CD4-positive, alpha-beta T cell (primary cell): ENCODE measurements around the gene PTP4A2. TPM values are rescaled to one million over a fixed set of nuclear protein-coding genes. Genes with fewer than 3 reads are reported as not detected.
A peak's percentile ranks its signal among the peaks of the same experiment; 100 is the strongest.
"Not testable (repeated sequence)": the region's sequence is repeated elsewhere in the genome, so short reads cannot be mapped to it uniquely, and the experiment has no call there.

Experiments
- ATAC-seq: fragments of 200-7000 bp; cut with Tn5 transposase; one replicate; pipeline ENCODE4 v1.10.0; 2022; ENCODE audit warnings: mild to moderate bottlenecking; ENCODE audit not compliant: poor library complexity
- CTCF ChIA-PET: fragments of 350-600 bp; sonication (Branson Sonifier 250); formaldehyde crosslinking; loops from one replicate; lab custom pipeline; 2021; ENCODE audit warnings: antibody characterized with exemption, inconsistent platforms; lab: Charles Lee
- POLR2A ChIA-PET: fragments of 350-600 bp; sonication (Branson Sonifier 250); formaldehyde crosslinking; loops from one replicate; lab custom pipeline; 2021; ENCODE audit warnings: antibody characterized with exemption, inconsistent platforms; lab: Charles Lee
- DNase-seq, 14 experiments: peaks; one replicate each; pipeline ENCODE4 v3.0.0-alpha.2; 2013 to 2020; ENCODE audit warnings: mixed read lengths in 2 of 14
- H3K27ac ChIP-seq, 2 donors: one replicate each; pipeline versions ENCODE4 v1.5.1 to v1.7.0; 2013; ENCODE audit warnings: low read length in 2 of 2, low read depth in 1 of 2, mild to moderate bottlenecking in 1 of 2
- H3K27me3 ChIP-seq, 2 experiments: 1 replicate in 1 of 2; 2 replicates in 1 of 2; pipeline versions ENCODE4 v1.6.1 to v1.7.0; 2013; ENCODE audit warnings: low read length in 2 of 2, control low read depth in 1 of 2, mild to moderate bottlenecking in 1 of 2, moderate library complexity in 1 of 2; ENCODE audit not compliant: insufficient read depth in 2 of 2, control insufficient read depth in 1 of 2
- H3K36me3 ChIP-seq: one replicate; pipeline ENCODE4 v1.6.1; 2013; ENCODE audit warnings: low read length, control low read depth; ENCODE audit not compliant: insufficient read depth
- H3K4me1 ChIP-seq: one replicate; pipeline ENCODE4 v1.6.1; 2013; ENCODE audit warnings: low read length, control low read depth; ENCODE audit not compliant: insufficient read depth
- H3K4me3 ChIP-seq: one replicate; pipeline ENCODE4 v1.5.1; 2013; ENCODE audit warnings: mild to moderate bottlenecking, low read length, moderate library complexity
- H3K9me3 ChIP-seq, 2 experiments: 1 replicate in 1 of 2; 2 replicates in 1 of 2; pipeline versions ENCODE4 v1.6.1 to v1.7.0; 2013; ENCODE audit warnings: low read length in 2 of 2, mild to moderate bottlenecking in 2 of 2, control low read depth in 1 of 2, moderate library complexity in 1 of 2; ENCODE audit not compliant: control insufficient read depth in 1 of 2, insufficient read depth in 1 of 2
- H3K27ac Mint-ChIP-seq: one replicate; pipeline ENCODE4 v1.8.0; 2020; ENCODE audit warnings: mixed read lengths
- H3K27me3 Mint-ChIP-seq: one replicate; pipeline ENCODE4 v1.8.0; 2021; ENCODE audit warnings: mixed read lengths
- H3K36me3 Mint-ChIP-seq: one replicate; pipeline ENCODE4 v1.8.0; 2021; ENCODE audit warnings: low read depth, mixed read lengths
- H3K4me1 Mint-ChIP-seq: one replicate; pipeline ENCODE4 v1.8.0; 2021; ENCODE audit warnings: low read depth, mixed read lengths
- H3K4me3 Mint-ChIP-seq: one replicate; pipeline ENCODE4 v1.8.0; 2020; ENCODE audit warnings: mild to moderate bottlenecking, mixed read lengths
- H3K9me3 Mint-ChIP-seq: one replicate; pipeline ENCODE4 v1.8.0; 2020; ENCODE audit warnings: mixed read lengths
- intact Hi-C, 2 experiments: fragments of 100-400 bp; cut with DNase I in 1 of 2; cut with micrococcal nuclease in 1 of 2; formaldehyde crosslinking; loops; one replicate each; pipeline versions ENCODE4 v1.15.1 to v1.9.0; 2023 to 2025; cut with DNase I, micrococcal nuclease
- total RNA-seq, 174 experiments: library from RNA in 2 of 174; stranded (reverse) in 2 of 174; gene quantifications; one replicate each; pipeline ENCODE4 v1.2.3 and lab custom pipeline; 2021 to 2026
- TF ChIP-seq, protein P1 (sequence below): fragments of 200-600 bp; IDR thresholded peaks from one replicate; pipeline ENCODE4 v1.8.0; 2022; ENCODE audit warnings: antibody characterized with exemption, mild to moderate bottlenecking

Gene PTP4A2
- total RNA-seq, 2 experiments from 2014 or later, result 282 to 287 TPM

DNA sequence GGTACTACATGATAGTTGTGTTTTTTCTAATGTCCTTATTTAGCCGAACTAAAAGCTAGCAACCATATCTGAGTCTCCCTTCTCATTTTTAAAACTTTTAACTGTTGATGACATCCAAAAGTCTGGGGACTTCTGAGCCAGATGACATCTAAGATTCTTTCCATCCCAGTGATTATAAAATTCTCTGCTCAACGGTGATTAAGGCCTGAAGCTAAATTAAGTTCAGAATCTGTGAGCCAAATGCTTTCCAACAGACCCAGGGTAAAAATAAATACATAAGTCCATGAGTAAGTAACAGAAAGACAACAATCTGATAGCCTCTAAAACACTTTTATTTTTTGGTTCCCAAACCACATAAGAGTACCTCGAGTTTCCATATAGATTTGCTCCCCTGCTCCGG is 13.1 kb upstream of the PTP4A2 start:
- no peak for ATAC-seq
- H3K4me1 ChIP-seq, result peaks cover 38% of the 10 kb centered on the region

DNA sequence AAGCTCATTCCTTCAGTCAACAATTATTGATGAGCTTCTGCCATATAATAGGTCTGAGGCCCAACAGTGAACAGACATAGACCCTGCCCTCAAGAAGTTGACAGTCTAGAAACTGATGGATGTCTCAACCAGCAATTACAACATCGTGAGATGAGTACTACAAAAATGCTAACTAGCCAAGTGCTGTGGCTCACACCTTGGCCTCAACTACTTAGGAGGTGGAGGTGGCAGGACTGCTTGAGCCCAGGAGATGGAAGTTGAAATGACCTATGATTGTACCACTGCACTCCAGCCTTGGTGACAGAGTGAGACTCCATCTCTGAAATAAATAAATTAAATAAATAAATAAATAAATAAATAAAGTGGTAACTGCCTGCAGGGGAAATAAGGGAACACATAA is 11.7 kb upstream of the PTP4A2 start:
- Mint-ChIP-seq H3K27ac (no peak overlapping the region), H3K36me3 (no peaks in the 10 kb centered on the region), H3K4me3 (no peak overlapping the region), H3K27me3 (no peaks in the 10 kb centered on the region), H3K4me1 (peaks cover 43% of the 10 kb centered on the region), H3K9me3 (no peaks in the 10 kb centered on the region)
- peaks cover 36% of the 10 kb centered on the region for H3K4me1 ChIP-seq
- intact Hi-C loops, result no loop called here
- no peaks in the 10 kb centered on the region for H3K27me3 ChIP-seq
- no peaks in the 10 kb centered on the region for H3K36me3 ChIP-seq
- H3K27ac ChIP-seq, result no peak overlapping the region
- no peak overlapping the region for H3K4me3 ChIP-seq
- TF ChIP-seq, protein P1, sequence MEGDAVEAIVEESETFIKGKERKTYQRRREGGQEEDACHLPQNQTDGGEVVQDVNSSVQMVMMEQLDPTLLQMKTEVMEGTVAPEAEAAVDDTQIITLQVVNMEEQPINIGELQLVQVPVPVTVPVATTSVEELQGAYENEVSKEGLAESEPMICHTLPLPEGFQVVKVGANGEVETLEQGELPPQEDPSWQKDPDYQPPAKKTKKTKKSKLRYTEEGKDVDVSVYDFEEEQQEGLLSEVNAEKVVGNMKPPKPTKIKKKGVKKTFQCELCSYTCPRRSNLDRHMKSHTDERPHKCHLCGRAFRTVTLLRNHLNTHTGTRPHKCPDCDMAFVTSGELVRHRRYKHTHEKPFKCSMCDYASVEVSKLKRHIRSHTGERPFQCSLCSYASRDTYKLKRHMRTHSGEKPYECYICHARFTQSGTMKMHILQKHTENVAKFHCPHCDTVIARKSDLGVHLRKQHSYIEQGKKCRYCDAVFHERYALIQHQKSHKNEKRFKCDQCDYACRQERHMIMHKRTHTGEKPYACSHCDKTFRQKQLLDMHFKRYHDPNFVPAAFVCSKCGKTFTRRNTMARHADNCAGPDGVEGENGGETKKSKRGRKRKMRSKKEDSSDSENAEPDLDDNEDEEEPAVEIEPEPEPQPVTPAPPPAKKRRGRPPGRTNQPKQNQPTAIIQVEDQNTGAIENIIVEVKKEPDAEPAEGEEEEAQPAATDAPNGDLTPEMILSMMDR, result no peak
- CTCF ChIA-PET, result no interaction called here
- ATAC-seq (no peak), DNase-seq (no peak)
- POLR2A ChIA-PET, result interaction anchor here (16.8 kb wide), 1 partner anchor 10 kb away, joined by 413 read pairs; the partner anchor contains the start of gene PTP4A2
- no peaks in the 10 kb centered on the region for H3K9me3 ChIP-seq

More for the DNA sequence above, 13.1 kb upstream of the PTP4A2 start:
- no peak overlapping the region for H3K27ac ChIP-seq
- no peak overlapping the region for H3K4me3 ChIP-seq
- no peaks in the 10 kb centered on the region for H3K36me3 ChIP-seq
- Mint-ChIP-seq H3K27ac (no peak overlapping the region), H3K4me3 (no peak overlapping the region), H3K9me3 (no peaks in the 10 kb centered on the region), H3K36me3 (no peaks in the 10 kb centered on the region), H3K4me1 (peaks cover 46% of the 10 kb centered on the region), H3K27me3 (no peaks in the 10 kb centered on the region)
- TF ChIP-seq, protein P1, result no peak
- no peaks in the 10 kb centered on the region for H3K27me3 ChIP-seq
- intact Hi-C loops, result no loop called here
- CTCF ChIA-PET, result interaction anchor here (0.9 kb wide), 1 partner anchor 12 kb away, joined by 4 read pairs; no protein-coding TSS in a partner anchor
- H3K9me3 ChIP-seq, result no peaks in the 10 kb centered on the region
- POLR2A ChIA-PET, result interaction anchor here (16.8 kb wide), 1 partner anchor 12 kb away, joined by 413 read pairs; the partner anchor contains the start of gene PTP4A2
- DNase-seq, result no peak

DNA sequence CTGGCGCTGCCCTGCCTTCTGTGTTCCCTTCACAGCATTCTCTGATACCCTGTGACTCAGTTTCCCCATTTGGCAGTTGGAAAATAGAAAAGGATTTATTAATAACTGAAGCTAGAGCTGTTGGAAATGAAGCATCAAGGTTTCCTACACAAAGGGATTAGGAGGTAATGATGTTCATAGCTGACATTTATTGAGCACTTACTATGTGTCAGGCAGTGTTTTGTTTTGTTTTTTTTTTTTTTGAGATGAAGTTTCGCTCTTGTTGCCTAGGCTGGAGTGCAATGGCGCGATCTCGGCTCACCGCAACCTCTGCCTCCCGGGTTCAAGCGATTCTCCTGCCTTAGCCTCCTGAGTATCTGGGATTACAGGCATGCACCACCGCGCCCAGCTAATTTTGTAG is 7.5 kb upstream of the PTP4A2 start:
- H3K27ac ChIP-seq, H3K4me3 ChIP-seq, H3K9me3 ChIP-seq, H3K27me3 Mint-ChIP-seq, H3K36me3 Mint-ChIP-seq, H3K27me3 ChIP-seq, DNase-seq, ATAC-seq, H3K36me3 ChIP-seq, H3K9me3 Mint-ChIP-seq: not testable (repeated sequence)
- Mint-ChIP-seq H3K4me3 (peak overlapping the region; percentile 58), H3K27ac (peak overlapping the region; percentile 95), H3K4me1 (peaks cover 43% of the 10 kb centered on the region)
- ChIA-PET CTCF (interaction anchor here (0.7 to 2.4 kb wide), 5 partner anchors 11 to 183 kb away, joined by 3 to 8 read pairs (median 3); partner anchors contain the start of gene SPOCD1), POLR2A (interaction anchor here (2.7 to 14.9 kb wide), 4 partner anchors 12 to 56 kb away, joined by 14 to 413 read pairs (median 36); no protein-coding TSS in a partner anchor)
- intact Hi-C loops, result loop anchor here in 1 of 2 experiments (2.0 kb wide), 1 partner anchor 13 kb away; no protein-coding TSS in a partner anchor
- H3K4me1 ChIP-seq, result peaks cover 55% of the 10 kb centered on the region
